Naive B cell (primary cell): ENCODE data around the gene CLIP4. TPM values are rescaled to one million over a fixed set of nuclear protein-coding genes. Genes with fewer than 3 reads are reported as not detected.

Source experiments
- ATAC-seq, 2 donors: fragments of 150-1000 bp; cut with Tn5 transposase; 2 replicates each; pipeline ENCODE4 v1.10.0; 2021; ENCODE audit warnings: low read depth in 2 of 2, mild to moderate bottlenecking in 2 of 2, moderate library complexity in 2 of 2
- DNase-seq: peaks from one replicate; pipeline ENCODE4 v3.0.0; 2022
- H3K27ac Mint-ChIP-seq, 6 donors: one replicate each; pipeline ENCODE4 v1.8.0; 2020 to 2022; ENCODE audit warnings: mild to moderate bottlenecking in 6 of 6, mixed read lengths in 6 of 6, moderate library complexity in 5 of 6, inconsistent platforms in 2 of 6
- H3K27me3 Mint-ChIP-seq, 3 donors: one replicate each; pipeline ENCODE4 v1.8.0; 2021 to 2022; ENCODE audit warnings: mixed read lengths in 3 of 3, mild to moderate bottlenecking in 1 of 3
- H3K36me3 Mint-ChIP-seq, 2 donors: one replicate each; pipeline ENCODE4 v1.8.0; 2020 to 2022; ENCODE audit warnings: mixed read lengths in 2 of 2, inconsistent platforms in 1 of 2, mild to moderate bottlenecking in 1 of 2
- H3K4me1 Mint-ChIP-seq, 3 donors: one replicate each; pipeline ENCODE4 v1.8.0; 2020 to 2022; ENCODE audit warnings: mixed read lengths in 3 of 3, inconsistent platforms in 1 of 3, mild to moderate bottlenecking in 1 of 3, moderate library complexity in 1 of 3
- H3K4me3 Mint-ChIP-seq, 8 donors: one replicate each; pipeline ENCODE4 v1.8.0; 2020 to 2022; ENCODE audit warnings: mild to moderate bottlenecking in 8 of 8, mixed read lengths in 8 of 8, moderate library complexity in 8 of 8, inconsistent platforms in 2 of 8
- H3K9me3 Mint-ChIP-seq, 7 donors: one replicate each; pipeline ENCODE4 v1.8.0; 2020 to 2022; ENCODE audit warnings: mixed read lengths in 7 of 7, mild to moderate bottlenecking in 5 of 7, inconsistent platforms in 2 of 7, moderate library complexity in 1 of 7
- polyA plus RNA-seq, 6 donors: library from polyadenylated mRNA; unstranded; fragments of 300-500 nt; fragmentation: Illumina TruSeq; gene quantifications; one replicate each; pipeline ENCODE4 v1.2.3, GENCODE V29; 2021; ENCODE audit warnings: low read depth in 6 of 6

The CLIP4 gene
- polyA plus RNA-seq, 6 donors from 2014 or later: 1.7 to 3.3 (median 2.8) TPM

- Mint-ChIP-seq H3K27me3 (no peaks in the 10 kb centered on the region), H3K9me3 (no peaks in the 10 kb centered on the region), H3K27ac (no peak overlapping the region), H3K36me3 (no peaks in the 10 kb centered on the region), H3K4me1 (no peaks in the 10 kb centered on the region), H3K4me3 (no peak overlapping the region)
- DNase-seq (no peak), ATAC-seq (no peak)
These were observed 100.8 kb downstream of the CLIP4 start for GRCh38 chr2:29215739-29216608.

GRCh38 chr2:29216609-29216909, 101.3 kb downstream of the CLIP4 start:
- Mint-ChIP-seq H3K27ac (no peak overlapping the region), H3K9me3 (no peaks in the 10 kb centered on the region), H3K27me3 (no peaks in the 10 kb centered on the region), H3K36me3 (no peaks in the 10 kb centered on the region), H3K4me1 (no peaks in the 10 kb centered on the region), H3K4me3 (no peak overlapping the region)
- ATAC-seq (no peak), DNase-seq (no peak)

- H3K27ac Mint-ChIP-seq: no peak overlapping the region
- no peak overlapping the region for H3K4me3 Mint-ChIP-seq
- no peaks in the 10 kb centered on the region for H3K36me3 Mint-ChIP-seq
- no peak for ATAC-seq
- H3K4me1 Mint-ChIP-seq: no peaks in the 10 kb centered on the region
- no peaks in the 10 kb centered on the region for H3K9me3 Mint-ChIP-seq
- H3K27me3 Mint-ChIP-seq: no peaks in the 10 kb centered on the region
- DNase-seq: no peak
These were observed 102.9 kb downstream of the CLIP4 start for GRCh38 chr2:29218071-29218470.

GRCh38 chr2:29218550-29219125, 103.4 kb downstream of the CLIP4 start:
- no peaks in the 10 kb centered on the region for H3K9me3 Mint-ChIP-seq
- no peaks in the 10 kb centered on the region for H3K36me3 Mint-ChIP-seq
- H3K4me3 Mint-ChIP-seq: no peak overlapping the region
- no peaks in the 10 kb centered on the region for H3K4me1 Mint-ChIP-seq
- peaks cover 0 to 2% (median 0%) of the 10 kb centered on the region in 3 donors for H3K27me3 Mint-ChIP-seq
- ATAC-seq (no peak), DNase-seq (no peak)
- no peak overlapping the region for H3K27ac Mint-ChIP-seq

GRCh38 chr2:29219374-29219773, 104.2 kb downstream of the CLIP4 start:
- ATAC-seq: no peak
- H3K36me3 Mint-ChIP-seq: no peaks in the 10 kb centered on the region

GRCh38 chr2:29220506-29221270, 105.5 kb downstream of the CLIP4 start:
- H3K27ac Mint-ChIP-seq: no peak overlapping the region
- no peaks in the 10 kb centered on the region for H3K36me3 Mint-ChIP-seq
- ATAC-seq (no peak), DNase-seq (no peak)
- H3K4me3 Mint-ChIP-seq: no peak overlapping the region
- H3K4me1 Mint-ChIP-seq: no peaks in the 10 kb centered on the region
- no peaks in the 10 kb centered on the region for H3K9me3 Mint-ChIP-seq
- H3K27me3 Mint-ChIP-seq: peaks cover 6 to 9% (median 8%) of the 10 kb centered on the region in 3 donors

More at GRCh38 chr2:29219374-29219773, 104.2 kb downstream of the CLIP4 start:
- Mint-ChIP-seq H3K9me3 (no peaks in the 10 kb centered on the region), H3K4me3 (no peak overlapping the region), H3K27ac (no peak overlapping the region), H3K4me1 (no peaks in the 10 kb centered on the region), H3K27me3 (peaks cover 0 to 9% (median 5%) of the 10 kb centered on the region in 3 donors)
- DNase-seq: no peak

- H3K27me3 Mint-ChIP-seq: peaks cover 6 to 9% (median 8%) of the 10 kb centered on the region in 3 donors
- DNase-seq (no peak), ATAC-seq (no peak)
- no peaks in the 10 kb centered on the region for H3K9me3 Mint-ChIP-seq
- H3K27ac Mint-ChIP-seq: no peak overlapping the region
- H3K4me3 Mint-ChIP-seq: no peak overlapping the region
- no peaks in the 10 kb centered on the region for H3K36me3 Mint-ChIP-seq
- no peaks in the 10 kb centered on the region for H3K4me1 Mint-ChIP-seq
These were observed 107.4 kb downstream of the CLIP4 start for GRCh38 chr2:29222381-29223179.

GRCh38 chr2:29223257-29223656, 108.0 kb downstream of the CLIP4 start:
- H3K27ac Mint-ChIP-seq: no peak overlapping the region
- DNase-seq (no peak), ATAC-seq (no peak)
- no peaks in the 10 kb centered on the region for H3K36me3 Mint-ChIP-seq
- peaks cover 6 to 9% (median 8%) of the 10 kb centered on the region in 3 donors for H3K27me3 Mint-ChIP-seq
- H3K4me3 Mint-ChIP-seq: no peak overlapping the region
- no peaks in the 10 kb centered on the region for H3K4me1 Mint-ChIP-seq
- no peaks in the 10 kb centered on the region for H3K9me3 Mint-ChIP-seq

GRCh38 chr2:29223851-29224692, 108.9 kb downstream of the CLIP4 start:
- ATAC-seq (no peak), DNase-seq (no peak)
- H3K4me3 Mint-ChIP-seq: no peak overlapping the region
- no peaks in the 10 kb centered on the region for H3K4me1 Mint-ChIP-seq
- H3K27ac Mint-ChIP-seq: peak overlapping the region in 1 of 6 donors; percentile 20
- H3K36me3 Mint-ChIP-seq: no peaks in the 10 kb centered on the region
- no peaks in the 10 kb centered on the region for H3K9me3 Mint-ChIP-seq
- peaks cover 8 to 9% (median 9%) of the 10 kb centered on the region in 3 donors for H3K27me3 Mint-ChIP-seq

- Mint-ChIP-seq H3K4me1 (no peaks in the 10 kb centered on the region), H3K9me3 (no peaks in the 10 kb centered on the region), H3K27me3 (peaks cover 8 to 14% (median 9%) of the 10 kb centered on the region in 3 donors), H3K27ac (peak overlapping the region in 1 of 6 donors; percentile 20), H3K4me3 (peak overlapping the region in 1 of 8 donors; percentile 5), H3K36me3 (no peaks in the 10 kb centered on the region)
- DNase-seq: no peak
- no peak for ATAC-seq
These were observed 109.7 kb downstream of the CLIP4 start for GRCh38 chr2:29224693-29225551.

GRCh38 chr2:29225814-29226213, 110.6 kb downstream of the CLIP4 start:
- H3K4me3 Mint-ChIP-seq: no peak overlapping the region
- H3K27me3 Mint-ChIP-seq: peaks cover 8 to 22% (median 9%) of the 10 kb centered on the region in 3 donors
- H3K27ac Mint-ChIP-seq: peak overlapping the region in 1 of 6 donors; percentile 53
- no peak for DNase-seq
- H3K36me3 Mint-ChIP-seq: no peaks in the 10 kb centered on the region
- no peak for ATAC-seq
- H3K4me1 Mint-ChIP-seq: no peaks in the 10 kb centered on the region
- H3K9me3 Mint-ChIP-seq: no peaks in the 10 kb centered on the region

- Mint-ChIP-seq H3K4me1 (no peaks in the 10 kb centered on the region), H3K27me3 (peaks cover 8 to 23% (median 11%) of the 10 kb centered on the region in 3 donors), H3K9me3 (no peaks in the 10 kb centered on the region), H3K4me3 (peak overlapping the region in 1 of 8 donors; percentile 75), H3K27ac (no peak overlapping the region), H3K36me3 (no peaks in the 10 kb centered on the region)
- ATAC-seq: no peak
- DNase-seq: no peak
These were observed 111.2 kb downstream of the CLIP4 start for GRCh38 chr2:29226375-29226774.
